Hematopoietic multipotent progenitor cell (in vitro differentiated cells): Measurements from ENCODE around the gene PRELID3B. TPM values are rescaled to one million over a fixed set of nuclear protein-coding genes. Genes with fewer than 3 reads are reported as not detected.

Experiments
- total RNA-seq: library from RNA; depleted of rRNA; stranded (reverse); fragments of >200 nt; gene quantifications from one replicate; pipeline ENCODE4 v1.2.3, GENCODE V29; 2012

Gene PRELID3B
- total RNA-seq, 1 donor, result 21.5 TPM

Other genes with a start within 250 kb of the PRELID3B start
- under 0.01 TPM for gene GNAS-AS1, start 191.9 kb downstream of the PRELID3B start, total RNA-seq
- 940 TPM for gene GNAS, start 190.1 kb downstream of the PRELID3B start, total RNA-seq
- 54.9 TPM for gene NELFCD, start 61.5 kb downstream of the PRELID3B start, total RNA-seq
- 91.0 TPM for gene CTSZ, start 35.5 kb downstream of the PRELID3B start, total RNA-seq
- gene TUBB1, start 23.4 kb downstream of the PRELID3B start, total RNA-seq, result 4.0 TPM
- gene ATP5F1E, start 10.5 kb downstream of the PRELID3B start, total RNA-seq, result 6.7 TPM
- gene ZNF831, start 121.0 kb upstream of the PRELID3B start, total RNA-seq, result 0.81 TPM